HEK293 (cell line): ENCODE results near the gene TBX15.

Experiments used
- CTCF ChIA-PET: fragments of 350-600 bp; formaldehyde crosslinking; extraction: SDS; loops from one replicate; lab custom pipeline; 2021; ENCODE audit warnings: antibody characterized with exemption; lab: Yijun Ruan, JAX
- POLR2A ChIA-PET: fragments of 300-600 bp; formaldehyde crosslinking; extraction: SDS; loops from one replicate; lab custom pipeline; 2020; ENCODE audit warnings: antibody characterized with exemption, inconsistent platforms; lab: Yijun Ruan, JAX
- H3K27ac ChIP-seq: fragments of 200-500 bp; sonication (Bioruptor generic); 2 replicates; pipeline ENCODE4 v1.5.1; 2014; ENCODE audit warnings: low read depth, low read length, control low read depth, inconsistent platforms; ENCODE audit errors: extremely low read depth
- H3K36me3 ChIP-seq, 2 experiments: fragments of 200-500 bp in 1 of 2; sonication (Bioruptor generic) in 1 of 2; 1 replicate in 1 of 2; 2 replicates in 1 of 2; pipeline ENCODE4 v1.5.1; 2014 to 2017; ENCODE audit warnings: inconsistent platforms in 2 of 2, low read length in 2 of 2; ENCODE audit not compliant: control insufficient read depth in 2 of 2, insufficient read depth in 1 of 2
- H3K4me1 ChIP-seq: fragments of 200-500 bp; sonication (Bioruptor generic); 2 replicates; pipeline ENCODE4 v1.5.1; 2014; ENCODE audit warnings: mild to moderate bottlenecking, low read length, inconsistent platforms; ENCODE audit not compliant: control insufficient read depth, insufficient read depth
- H3K4me3 ChIP-seq: 2 replicates; pipeline ENCODE4 v1.5.1; 2011; ENCODE audit warnings: low read depth, mild to moderate bottlenecking, control low read depth, low read length, moderate library complexity
- H3K9me3 ChIP-seq: fragments of 200-500 bp; sonication (Bioruptor generic); 2 replicates; pipeline ENCODE4 v1.5.1; 2014; ENCODE audit warnings: low read depth, low read length, inconsistent platforms; ENCODE audit not compliant: control insufficient read depth, insufficient read depth
- EGR2 ChIP-seq: fragments of 450-650 bp; formaldehyde crosslinking; IDR thresholded peaks from 2 replicates; pipeline ENCODE4 v1.5.1; 2016; ENCODE audit warnings: low read depth, missing biosample characterization, missing genetic modification characterization
- HOXC10 ChIP-seq: sonication (generic); formaldehyde crosslinking; IDR thresholded peaks from 2 replicates; pipeline ENCODE4 v1.8.1; 2023; ENCODE audit warnings: mild to moderate bottlenecking, missing genetic modification reagents
- KLF16 ChIP-seq: fragments of 450-650 bp; formaldehyde crosslinking; IDR thresholded peaks from 2 replicates; pipeline ENCODE4 v1.5.1; 2017; ENCODE audit warnings: missing biosample characterization, missing genetic modification characterization
- ZBTB17 ChIP-seq: fragments of 450-650 bp; formaldehyde crosslinking; IDR thresholded peaks from 2 replicates; pipeline ENCODE4 v1.5.1; 2016; ENCODE audit warnings: missing biosample characterization, missing genetic modification characterization
- ZIC2 ChIP-seq: fragments of 450-650 bp; formaldehyde crosslinking; IDR thresholded peaks from 2 replicates; pipeline ENCODE4 v1.5.1; 2016; ENCODE audit warnings: missing biosample characterization, missing genetic modification characterization
- ZNF133 ChIP-seq: fragments of 450-650 bp; formaldehyde crosslinking; IDR thresholded peaks from 2 replicates; pipeline ENCODE4 v1.5.1; 2016; ENCODE audit warnings: missing biosample characterization, missing genetic modification characterization
- ZNF138 ChIP-seq: fragments of 450-650 bp; formaldehyde crosslinking; IDR thresholded peaks from 2 replicates; pipeline ENCODE4 v1.5.1; 2016; ENCODE audit warnings: missing biosample characterization, missing genetic modification characterization, borderline replicate concordance
- ZNF19 ChIP-seq: fragments of 450-650 bp; formaldehyde crosslinking; IDR thresholded peaks from 2 replicates; pipeline ENCODE4; 2016; ENCODE audit warnings: missing biosample characterization, missing genetic modification characterization, low read depth
- ZNF473 ChIP-seq: fragments of 450-650 bp; formaldehyde crosslinking; IDR thresholded peaks from 2 replicates; pipeline ENCODE4 v1.5.1; 2017; ENCODE audit warnings: missing biosample characterization, missing genetic modification characterization
- ZNF501 ChIP-seq: fragments of 450-650 bp; formaldehyde crosslinking; IDR thresholded peaks from 2 replicates; pipeline ENCODE4 v1.5.1; 2016; ENCODE audit warnings: missing biosample characterization, missing genetic modification characterization
- ZNF514 ChIP-seq: fragments of 450-650 bp; formaldehyde crosslinking; IDR thresholded peaks from 2 replicates; pipeline ENCODE4 v1.5.1; 2016; ENCODE audit warnings: missing biosample characterization, missing genetic modification characterization
- ZNF621 ChIP-seq: fragments of 450-650 bp; formaldehyde crosslinking; IDR thresholded peaks from 2 replicates; pipeline ENCODE4 v1.5.1; 2017; ENCODE audit warnings: missing biosample characterization, missing genetic modification characterization
- ZNF626 ChIP-seq: fragments of 450-650 bp; sonication (Bioruptor Pico); formaldehyde crosslinking; IDR thresholded peaks from 2 replicates; pipeline ENCODE4 v1.5.1; 2018; ENCODE audit warnings: missing biosample characterization, missing genetic modification characterization, inconsistent platforms
- ZNF639 ChIP-seq: fragments of 450-650 bp; formaldehyde crosslinking; IDR thresholded peaks from 2 replicates; pipeline ENCODE4 v1.5.1; 2016; ENCODE audit warnings: missing biosample characterization, missing genetic modification characterization
- ZNF701 ChIP-seq: fragments of 450-650 bp; formaldehyde crosslinking; IDR thresholded peaks from 2 replicates; pipeline ENCODE4 v1.5.1; 2016; ENCODE audit warnings: missing biosample characterization, missing genetic modification characterization
- ZNF768 ChIP-seq: fragments of 450-650 bp; formaldehyde crosslinking; IDR thresholded peaks from 2 replicates; pipeline ENCODE4 v1.5.1; 2018; ENCODE audit warnings: missing biosample characterization, mild to moderate bottlenecking, missing genetic modification characterization
- ZXDB ChIP-seq: fragments of 450-650 bp; formaldehyde crosslinking; IDR thresholded peaks from 2 replicates; pipeline ENCODE4 v1.5.1; 2016; ENCODE audit warnings: missing biosample characterization, missing genetic modification characterization
- TF ChIP-seq, protein P1 (sequence below): fragments of 450-650 bp; formaldehyde crosslinking; conservative IDR thresholded peaks from 2 replicates; pipeline ENCODE4 v1.5.1; 2016; ENCODE audit warnings: low read depth, missing biosample characterization, missing genetic modification characterization
- TF ChIP-seq, protein P2 (sequence below): fragments of 450-650 bp; formaldehyde crosslinking; IDR thresholded peaks from 2 replicates; pipeline ENCODE4 v1.5.1; 2016; ENCODE audit warnings: missing biosample characterization, missing genetic modification characterization
- TF ChIP-seq, protein P3 (sequence below): fragments of 450-650 bp; formaldehyde crosslinking; IDR thresholded peaks from 2 replicates; pipeline ENCODE4 v1.5.1; 2017; ENCODE audit warnings: missing biosample characterization, missing genetic modification characterization

TBX15 gene

DNA sequence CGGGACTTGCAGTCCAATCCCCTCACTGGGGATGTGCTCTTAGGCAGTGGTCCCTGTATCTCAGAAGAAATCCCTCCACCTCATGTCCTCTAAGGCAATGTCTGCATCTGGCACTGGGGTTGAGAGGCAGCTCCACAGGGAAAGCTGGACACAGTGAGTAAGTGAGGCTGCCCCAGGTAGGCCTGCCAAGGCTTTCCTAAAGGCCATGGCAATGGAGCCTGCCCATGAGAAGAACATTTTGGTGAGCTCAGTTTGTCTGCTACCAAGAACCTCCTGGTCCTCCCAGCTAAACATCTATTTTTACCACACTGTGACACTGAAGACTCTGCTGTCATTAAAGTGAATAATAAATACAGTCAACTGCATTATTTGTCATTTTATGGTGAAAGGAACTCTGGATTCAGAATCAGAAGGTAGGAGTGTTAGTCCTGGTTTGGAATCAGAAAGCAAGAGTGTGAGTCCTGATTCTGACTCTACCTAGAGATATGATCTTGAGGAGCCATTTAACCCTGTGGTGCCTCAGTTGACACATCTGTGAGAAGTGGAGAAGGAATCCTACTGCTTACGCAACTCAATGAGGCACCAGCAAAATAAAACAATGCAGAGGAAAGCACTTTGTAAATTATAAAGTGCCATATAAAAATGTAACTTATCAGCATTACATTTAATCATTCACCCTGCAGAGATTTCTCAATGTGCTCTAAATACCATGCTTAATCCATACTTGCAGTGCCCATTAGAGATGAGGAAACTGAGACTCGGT lies 41.0 kb downstream of the TBX15 start:
- Histone ChIP-seq H3K4me1 (no peaks in the 10 kb centered on the region), H3K9me3 (no peaks in the 10 kb centered on the region), H3K27ac (no peak overlapping the region), H3K4me3 (no peak overlapping the region), H3K36me3 (no peaks in the 10 kb centered on the region)
- ChIA-PET CTCF (no interaction called here), POLR2A (no interaction called here)
- TF ChIP-seq ZNF626 (tag by site-specific recombination) (no peak), ZNF473 (no peak), ZIC2 (tag by site-specific recombination) (no peak), ZBTB17 (tag by site-specific recombination) (no peak), ZNF19 (tag by site-specific recombination) (no peak), ZNF701 (tag by site-specific recombination) (no peak), ZNF138 (tag by site-specific recombination) (no peak), ZNF639 (tag by site-specific recombination) (no peak), ZNF514 (tag by site-specific recombination) (no peak), EGR2 (tag by site-specific recombination) (no peak), ZNF501 (tag by site-specific recombination) (no peak), ZNF768 (tag by site-specific recombination) (no peak), KLF16 (no peak)
- TF ChIP-seq, protein P1, sequence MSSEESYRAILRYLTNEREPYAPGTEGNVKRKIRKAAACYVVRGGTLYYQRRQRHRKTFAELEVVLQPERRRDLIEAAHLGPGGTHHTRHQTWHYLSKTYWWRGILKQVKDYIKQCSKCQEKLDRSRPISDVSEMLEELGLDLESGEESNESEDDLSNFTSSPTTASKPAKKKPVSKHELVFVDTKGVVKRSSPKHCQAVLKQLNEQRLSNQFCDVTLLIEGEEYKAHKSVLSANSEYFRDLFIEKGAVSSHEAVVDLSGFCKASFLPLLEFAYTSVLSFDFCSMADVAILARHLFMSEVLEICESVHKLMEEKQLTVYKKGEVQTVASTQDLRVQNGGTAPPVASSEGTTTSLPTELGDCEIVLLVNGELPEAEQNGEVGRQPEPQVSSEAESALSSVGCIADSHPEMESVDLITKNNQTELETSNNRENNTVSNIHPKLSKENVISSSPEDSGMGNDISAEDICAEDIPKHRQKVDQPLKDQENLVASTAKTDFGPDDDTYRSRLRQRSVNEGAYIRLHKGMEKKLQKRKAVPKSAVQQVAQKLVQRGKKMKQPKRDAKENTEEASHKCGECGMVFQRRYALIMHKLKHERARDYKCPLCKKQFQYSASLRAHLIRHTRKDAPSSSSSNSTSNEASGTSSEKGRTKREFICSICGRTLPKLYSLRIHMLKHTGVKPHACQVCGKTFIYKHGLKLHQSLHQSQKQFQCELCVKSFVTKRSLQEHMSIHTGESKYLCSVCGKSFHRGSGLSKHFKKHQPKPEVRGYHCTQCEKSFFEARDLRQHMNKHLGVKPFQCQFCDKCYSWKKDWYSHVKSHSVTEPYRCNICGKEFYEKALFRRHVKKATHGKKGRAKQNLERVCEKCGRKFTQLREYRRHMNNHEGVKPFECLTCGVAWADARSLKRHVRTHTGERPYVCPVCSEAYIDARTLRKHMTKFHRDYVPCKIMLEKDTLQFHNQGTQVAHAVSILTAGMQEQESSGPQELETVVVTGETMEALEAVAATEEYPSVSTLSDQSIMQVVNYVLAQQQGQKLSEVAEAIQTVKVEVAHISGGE (tag by site-specific recombination): no peak
- TF ChIP-seq, protein P2, sequence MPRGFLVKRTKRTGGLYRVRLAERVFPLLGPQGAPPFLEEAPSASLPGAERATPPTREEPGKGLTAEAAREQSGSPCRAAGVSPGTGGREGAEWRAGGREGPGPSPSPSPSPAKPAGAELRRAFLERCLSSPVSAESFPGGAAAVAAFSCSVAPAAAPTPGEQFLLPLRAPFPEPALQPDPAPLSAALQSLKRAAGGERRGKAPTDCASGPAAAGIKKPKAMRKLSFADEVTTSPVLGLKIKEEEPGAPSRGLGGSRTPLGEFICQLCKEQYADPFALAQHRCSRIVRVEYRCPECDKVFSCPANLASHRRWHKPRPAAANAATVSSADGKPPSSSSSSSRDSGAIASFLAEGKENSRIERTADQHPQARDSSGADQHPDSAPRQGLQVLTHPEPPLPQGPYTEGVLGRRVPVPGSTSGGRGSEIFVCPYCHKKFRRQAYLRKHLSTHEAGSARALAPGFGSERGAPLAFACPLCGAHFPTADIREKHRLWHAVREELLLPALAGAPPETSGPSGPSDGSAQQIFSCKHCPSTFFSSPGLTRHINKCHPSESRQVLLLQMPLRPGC (tag by site-specific recombination): no peak

GRCh38 chr1:118945489-118945888 lies 42.7 kb downstream of the TBX15 start:
- CTCF ChIA-PET: no interaction called here
- TF ChIP-seq, protein P3, sequence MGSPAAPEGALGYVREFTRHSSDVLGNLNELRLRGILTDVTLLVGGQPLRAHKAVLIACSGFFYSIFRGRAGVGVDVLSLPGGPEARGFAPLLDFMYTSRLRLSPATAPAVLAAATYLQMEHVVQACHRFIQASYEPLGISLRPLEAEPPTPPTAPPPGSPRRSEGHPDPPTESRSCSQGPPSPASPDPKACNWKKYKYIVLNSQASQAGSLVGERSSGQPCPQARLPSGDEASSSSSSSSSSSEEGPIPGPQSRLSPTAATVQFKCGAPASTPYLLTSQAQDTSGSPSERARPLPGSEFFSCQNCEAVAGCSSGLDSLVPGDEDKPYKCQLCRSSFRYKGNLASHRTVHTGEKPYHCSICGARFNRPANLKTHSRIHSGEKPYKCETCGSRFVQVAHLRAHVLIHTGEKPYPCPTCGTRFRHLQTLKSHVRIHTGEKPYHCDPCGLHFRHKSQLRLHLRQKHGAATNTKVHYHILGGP (tag by site-specific recombination): no peak
- TF ChIP-seq ZNF133 (no peak), ZNF621 (tag by site-specific recombination) (no peak), ZNF701 (tag by site-specific recombination) (no peak), HOXC10 (CRISPR knock-in tag) (no peak), ZXDB (no peak)
- no peak overlapping the region for H3K27ac ChIP-seq

More at GRCh38 chr1:118945489-118945888, 42.7 kb downstream of the TBX15 start:
- Histone ChIP-seq H3K9me3 (no peaks in the 10 kb centered on the region), H3K4me1 (no peaks in the 10 kb centered on the region), H3K4me3 (no peak overlapping the region), H3K36me3 (no peaks in the 10 kb centered on the region)
- POLR2A ChIA-PET: no interaction called here
